ENCODE data around the gene USH2A. TPM values are rescaled to one million over a fixed set of nuclear protein-coding genes. Genes with fewer than 3 reads are reported as not detected.

Gene USH2A
- total RNA-seq, 2 experiments from 2014 or later, result not detected

- Mint-ChIP-seq H3K36me3 (ENCODE audit: low read depth) (no peaks in the 10 kb centered on the region), H3K27ac (no peak overlapping the region), H3K27me3 (no peaks in the 10 kb centered on the region), H3K4me3 (no peak overlapping the region), H3K4me1 (no peaks in the 10 kb centered on the region), H3K9me3 (ENCODE audit: low read depth) (no peaks in the 10 kb centered on the region)
- intact Hi-C loops (cut with DNase I, micrococcal nuclease), result no loop called here
- CTCF ChIA-PET, result no interaction called here
- POLR2A ChIA-PET, result no interaction called here
- DNase-seq (no peak), ATAC-seq (no peak)
Measured at GRCh38 chr1:215963621-215964020, 459.6 kb downstream of the USH2A start.

- H3K4me3 Mint-ChIP-seq, result no peak overlapping the region
- no peak for DNase-seq
- ChIA-PET POLR2A (no interaction called here), CTCF (no interaction called here)
- no peaks in the 10 kb centered on the region for H3K4me1 Mint-ChIP-seq
- no peaks in the 10 kb centered on the region for H3K36me3 Mint-ChIP-seq (ENCODE audit: low read depth)
- H3K27me3 Mint-ChIP-seq, result no peaks in the 10 kb centered on the region
- no peaks in the 10 kb centered on the region for H3K9me3 Mint-ChIP-seq (ENCODE audit: low read depth)
- intact Hi-C loops (cut with DNase I, micrococcal nuclease), result no loop called here
- ATAC-seq, result no peak
- H3K27ac Mint-ChIP-seq, result no peak overlapping the region
Measured at GRCh38 chr1:215963040-215963439, 460.2 kb downstream of the USH2A start.

GRCh38 chr1:215958841-215959240 is 464.4 kb downstream of the USH2A start:
- ATAC-seq (no peak), DNase-seq (no peak)
- intact Hi-C loops (cut with DNase I, micrococcal nuclease), result no loop called here
- Mint-ChIP-seq H3K4me3 (no peak overlapping the region), H3K36me3 (ENCODE audit: low read depth) (no peaks in the 10 kb centered on the region), H3K9me3 (ENCODE audit: low read depth) (peaks cover 2% of the 10 kb centered on the region), H3K4me1 (no peaks in the 10 kb centered on the region), H3K27ac (no peak overlapping the region), H3K27me3 (no peaks in the 10 kb centered on the region)
- CTCF ChIA-PET, result no interaction called here
- POLR2A ChIA-PET, result no interaction called here

- no peak for DNase-seq
- Mint-ChIP-seq H3K4me1 (no peaks in the 10 kb centered on the region), H3K27ac (no peak overlapping the region), H3K4me3 (no peak overlapping the region), H3K36me3 (ENCODE audit: low read depth) (no peaks in the 10 kb centered on the region), H3K27me3 (no peaks in the 10 kb centered on the region), H3K9me3 (ENCODE audit: low read depth) (peaks cover 2% of the 10 kb centered on the region)
- ATAC-seq, result no peak
- intact Hi-C loops (cut with DNase I, micrococcal nuclease), result no loop called here
- CTCF ChIA-PET, result no interaction called here
- POLR2A ChIA-PET, result no interaction called here
Measured at GRCh38 chr1:215957663-215958062, 465.6 kb downstream of the USH2A start.

GRCh38 chr1:215932558-215932957 is 490.7 kb downstream of the USH2A start:
- H3K4me1 Mint-ChIP-seq, result no peaks in the 10 kb centered on the region
- no peak for ATAC-seq
- intact Hi-C loops (cut with DNase I, micrococcal nuclease), result no loop called here
- no peaks in the 10 kb centered on the region for H3K9me3 Mint-ChIP-seq (ENCODE audit: low read depth)
- ChIA-PET CTCF (no interaction called here), POLR2A (no interaction called here)
- no peaks in the 10 kb centered on the region for H3K36me3 Mint-ChIP-seq (ENCODE audit: low read depth)
- DNase-seq, result no peak
- H3K4me3 Mint-ChIP-seq, result no peak overlapping the region
- no peaks in the 10 kb centered on the region for H3K27me3 Mint-ChIP-seq
- no peak overlapping the region for H3K27ac Mint-ChIP-seq

GRCh38 chr1:215926670-215927069 is 496.6 kb downstream of the USH2A start:
- Mint-ChIP-seq H3K9me3 (ENCODE audit: low read depth) (no peaks in the 10 kb centered on the region), H3K4me1 (no peaks in the 10 kb centered on the region), H3K27me3 (no peaks in the 10 kb centered on the region), H3K27ac (no peak overlapping the region), H3K36me3 (ENCODE audit: low read depth) (no peaks in the 10 kb centered on the region), H3K4me3 (no peak overlapping the region)
- ChIA-PET CTCF (no interaction called here), POLR2A (no interaction called here)
- DNase-seq (no peak), ATAC-seq (no peak)
- intact Hi-C loops (cut with DNase I, micrococcal nuclease), result no loop called here

GRCh38 chr1:215923129-215923824 is 500.0 kb downstream of the USH2A start:
- H3K4me1 Mint-ChIP-seq, result no peaks in the 10 kb centered on the region
- no peak overlapping the region for H3K4me3 Mint-ChIP-seq
- POLR2A ChIA-PET, result no interaction called here

GRCh38 chr1:215911406-215911968 is 511.8 kb downstream of the USH2A start:
- no peak for DNase-seq
- ChIA-PET CTCF (no interaction called here), POLR2A (no interaction called here)
- no peaks in the 10 kb centered on the region for H3K27me3 Mint-ChIP-seq
- no peaks in the 10 kb centered on the region for H3K36me3 Mint-ChIP-seq (ENCODE audit: low read depth)
- peaks cover 9% of the 10 kb centered on the region for H3K9me3 Mint-ChIP-seq (ENCODE audit: low read depth)
- no peaks in the 10 kb centered on the region for H3K4me1 Mint-ChIP-seq
- H3K4me3 Mint-ChIP-seq, result no peak overlapping the region
- no peak overlapping the region for H3K27ac Mint-ChIP-seq
- intact Hi-C loops (cut with DNase I, micrococcal nuclease), result no loop called here
- no peak for ATAC-seq

More at GRCh38 chr1:215923129-215923824, 500.0 kb downstream of the USH2A start:
- Mint-ChIP-seq H3K27me3 (no peaks in the 10 kb centered on the region), H3K27ac (no peak overlapping the region), H3K9me3 (ENCODE audit: low read depth) (peaks cover 1% of the 10 kb centered on the region), H3K36me3 (ENCODE audit: low read depth) (no peaks in the 10 kb centered on the region)
- ATAC-seq (no peak), DNase-seq (no peak)
- CTCF ChIA-PET, result no interaction called here
- intact Hi-C loops (cut with DNase I, micrococcal nuclease), result no loop called here

GRCh38 chr1:215905493-215906115 is 517.6 kb downstream of the USH2A start:
- H3K27me3 Mint-ChIP-seq, result no peaks in the 10 kb centered on the region
- ChIA-PET POLR2A (no interaction called here), CTCF (no interaction called here)
- ATAC-seq (no peak), DNase-seq (no peak)
- H3K4me3 Mint-ChIP-seq, result no peak overlapping the region
- no peaks in the 10 kb centered on the region for H3K4me1 Mint-ChIP-seq
- H3K27ac Mint-ChIP-seq, result no peak overlapping the region
- intact Hi-C loops (cut with DNase I, micrococcal nuclease), result no loop called here
- no peaks in the 10 kb centered on the region for H3K9me3 Mint-ChIP-seq (ENCODE audit: low read depth)
- no peaks in the 10 kb centered on the region for H3K36me3 Mint-ChIP-seq (ENCODE audit: low read depth)

- no peak overlapping the region for H3K4me3 Mint-ChIP-seq
- no peak for ATAC-seq
- POLR2A ChIA-PET, result no interaction called here
- H3K4me1 Mint-ChIP-seq, result no peaks in the 10 kb centered on the region
- CTCF ChIA-PET, result no interaction called here
- no peak for DNase-seq
- no peaks in the 10 kb centered on the region for H3K36me3 Mint-ChIP-seq (ENCODE audit: low read depth)
- H3K27ac Mint-ChIP-seq, result no peak overlapping the region
- H3K9me3 Mint-ChIP-seq (ENCODE audit: low read depth), result no peaks in the 10 kb centered on the region
- no peaks in the 10 kb centered on the region for H3K27me3 Mint-ChIP-seq
- intact Hi-C loops (cut with DNase I, micrococcal nuclease), result no loop called here
Measured at GRCh38 chr1:215900684-215901083, 522.6 kb downstream of the USH2A start.

GRCh38 chr1:215899901-215900300 is 523.3 kb downstream of the USH2A start:
- H3K27ac Mint-ChIP-seq, result no peak overlapping the region
- no peak overlapping the region for H3K4me3 Mint-ChIP-seq
- POLR2A ChIA-PET, result no interaction called here
- DNase-seq, result no peak
- H3K27me3 Mint-ChIP-seq, result no peaks in the 10 kb centered on the region
- H3K4me1 Mint-ChIP-seq, result no peaks in the 10 kb centered on the region
- H3K36me3 Mint-ChIP-seq (ENCODE audit: low read depth), result no peaks in the 10 kb centered on the region
- CTCF ChIA-PET, result no interaction called here
- intact Hi-C loops (cut with DNase I, micrococcal nuclease), result no loop called here
- no peaks in the 10 kb centered on the region for H3K9me3 Mint-ChIP-seq (ENCODE audit: low read depth)
- no peak for ATAC-seq

- no peak overlapping the region for H3K4me3 Mint-ChIP-seq
- DNase-seq (no peak), ATAC-seq (no peak)
- no peaks in the 10 kb centered on the region for H3K27me3 Mint-ChIP-seq
- ChIA-PET POLR2A (no interaction called here), CTCF (no interaction called here)
- H3K4me1 Mint-ChIP-seq, result no peaks in the 10 kb centered on the region
- H3K9me3 Mint-ChIP-seq (ENCODE audit: low read depth), result no peaks in the 10 kb centered on the region
- H3K27ac Mint-ChIP-seq, result no peak overlapping the region
- intact Hi-C loops (cut with DNase I, micrococcal nuclease), result no loop called here
- H3K36me3 Mint-ChIP-seq (ENCODE audit: low read depth), result no peaks in the 10 kb centered on the region
Measured at GRCh38 chr1:215895893-215896292, 527.4 kb downstream of the USH2A start.

Measured in activated CD4-positive, alpha-beta T cell treated with anti-CD3 and anti-CD28 coated beads for 36 hours (primary cell).